Heart left ventricle (tissue), 13 donors: ENCODE measurements around the gene ADIPOQ.

ENCODE experiments used
- POLR2A ChIP-seq, 2 donors: fragments of 450-650 bp; IDR thresholded peaks; one replicate each; pipeline ENCODE4 v1.6.1; 2017; ENCODE audit warnings: antibody characterized with exemption in 2 of 2, mild to moderate bottlenecking in 2 of 2, moderate library complexity in 2 of 2
- TF ChIP-seq, protein P1 (sequence below), 12 donors: fragments of 200-600 bp; sonication (generic) in 4 of 12; IDR thresholded peaks; one replicate each; pipeline versions ENCODE4 v1.5.0 to v1.8.0; 2018 to 2022; ENCODE audit warnings: antibody characterized with exemption in 12 of 12, mild to moderate bottlenecking in 5 of 12
- donor health status: ischemic (EF 13 %, LVEDD 7.1; RV severe dilation, severe dysfunction).
- donor health status: DM: no; HTN: yes; CAD: no.
- donor health status: DM: no; HTN: no; CAD: no.
- donor health status: ischemic (EF 25% LVEDD 6.9; RV normal size, moderate dysfunction).
- donor health status: ischemic (EF 25% LVEDD 5.7; RV mildly dilated, moderate dysfunction).
- donor health status: ischemic (EF 35%, LVEDD 5.7; RV mildly dilated, moderate dysfunction).
- donor health status: nonischemic (EF 11% LVEDD 7.7; RV severe dilation, severe dysfunction).
- donor health status: DM: yes; HTN: yes; CAD: no.
- donor health status: PGD.
- donor health status: ischemic (EF 29% LVEDD 5.4; RV normal size, mild dysfunction).
- donor health status: nonischemic (EF 23%, LVEDD 6.1; RV moderate dilation, normal function).

DNA sequence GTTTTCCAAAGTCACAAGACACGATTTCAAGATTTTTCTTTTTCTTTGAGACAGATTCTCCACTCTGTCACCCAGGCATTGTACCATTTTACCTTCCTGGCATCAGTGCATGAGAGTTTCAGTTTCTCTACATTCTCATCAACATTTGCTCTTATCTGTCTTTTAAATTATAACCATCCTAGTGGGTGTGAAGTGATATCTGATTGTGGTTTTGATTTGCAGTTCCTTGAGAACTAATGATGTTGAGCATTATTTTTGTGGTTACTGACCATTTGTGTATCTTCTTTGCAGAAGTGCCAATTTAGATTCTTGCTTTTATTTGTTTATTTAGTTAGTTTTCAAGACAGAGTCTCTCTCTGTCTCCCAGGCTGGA lies 41.2 kb downstream of the ADIPOQ start:
- no peak for TF ChIP-seq POLR2A (IDR thresholded peaks at IDR 0.05)
- TF ChIP-seq, protein P1, sequence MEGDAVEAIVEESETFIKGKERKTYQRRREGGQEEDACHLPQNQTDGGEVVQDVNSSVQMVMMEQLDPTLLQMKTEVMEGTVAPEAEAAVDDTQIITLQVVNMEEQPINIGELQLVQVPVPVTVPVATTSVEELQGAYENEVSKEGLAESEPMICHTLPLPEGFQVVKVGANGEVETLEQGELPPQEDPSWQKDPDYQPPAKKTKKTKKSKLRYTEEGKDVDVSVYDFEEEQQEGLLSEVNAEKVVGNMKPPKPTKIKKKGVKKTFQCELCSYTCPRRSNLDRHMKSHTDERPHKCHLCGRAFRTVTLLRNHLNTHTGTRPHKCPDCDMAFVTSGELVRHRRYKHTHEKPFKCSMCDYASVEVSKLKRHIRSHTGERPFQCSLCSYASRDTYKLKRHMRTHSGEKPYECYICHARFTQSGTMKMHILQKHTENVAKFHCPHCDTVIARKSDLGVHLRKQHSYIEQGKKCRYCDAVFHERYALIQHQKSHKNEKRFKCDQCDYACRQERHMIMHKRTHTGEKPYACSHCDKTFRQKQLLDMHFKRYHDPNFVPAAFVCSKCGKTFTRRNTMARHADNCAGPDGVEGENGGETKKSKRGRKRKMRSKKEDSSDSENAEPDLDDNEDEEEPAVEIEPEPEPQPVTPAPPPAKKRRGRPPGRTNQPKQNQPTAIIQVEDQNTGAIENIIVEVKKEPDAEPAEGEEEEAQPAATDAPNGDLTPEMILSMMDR (IDR thresholded peaks at IDR 0.05), result no peak
